ENCODE measurements around the gene PARP9. TPM values are rescaled to one million over a fixed set of nuclear protein-coding genes. Genes with fewer than 3 reads are reported as not detected.

Gene PARP9
- total RNA-seq, 3 donors from 2014 or later (not counting 1 experiment from before 2014, with no cell fraction given) = 23.8 to 41.1 (median 38.5) TPM

- WGBS (ENCODE audit: insufficient coverage) = 90% methylated on average over 3 of the region's 4 CpGs
- H3K27ac ChIP-seq (ENCODE audit: low read length) = no peak overlapping the region
- H3K36me3 ChIP-seq (ENCODE audit: control insufficient read depth, insufficient read depth, low read length) = peaks cover 2% of the 10 kb centered on the region
- peak in 2 of 3 donors; percentile 44 to 50 for ATAC-seq
- TF ChIP-seq CTCF (IDR thresholded peaks at IDR 0.05) = no peak
- Mint-ChIP-seq H3K4me1 (peaks cover 46 to 56% of the 10 kb centered on the region in 2 donors), H3K36me3 (no peaks in the 10 kb centered on the region), H3K27me3 (ENCODE audit: low read depth in 2 of 2) (no peaks in the 10 kb centered on the region), H3K9me3 (no peaks in the 10 kb centered on the region), H3K4me3 (no peak overlapping the region), H3K27ac (peak overlapping the region; percentile 57 to 91)
- intact Hi-C loops (cut with micrococcal nuclease) = no loop called here
- no peak overlapping the region for H3K4me3 ChIP-seq (ENCODE audit: low read length)
- H3K9me3 ChIP-seq (ENCODE audit: control insufficient read depth, insufficient read depth, low read length) = no peaks in the 10 kb centered on the region
- H3K27me3 ChIP-seq (ENCODE audit: control insufficient read depth, insufficient read depth, low read length) = no peaks in the 10 kb centered on the region
- DNase-seq = no peak
- no peaks in the 10 kb centered on the region for H3K4me1 ChIP-seq (ENCODE audit: control insufficient read depth, insufficient read depth, low read length)
Observed at GRCh38 chr3:122598556-122598955, 34.5 kb upstream of the PARP9 start.

- Mint-ChIP-seq H3K9me3 (no peaks in the 10 kb centered on the region), H3K4me1 (peaks cover 42 to 52% of the 10 kb centered on the region in 2 donors), H3K36me3 (no peaks in the 10 kb centered on the region), H3K4me3 (no peak overlapping the region), H3K27ac (peak overlapping the region; percentile 57 to 91), H3K27me3 (ENCODE audit: low read depth in 2 of 2) (no peaks in the 10 kb centered on the region)
- Histone ChIP-seq H3K9me3 (ENCODE audit: control insufficient read depth, insufficient read depth, low read length) (no peaks in the 10 kb centered on the region), H3K27ac (ENCODE audit: low read length) (no peak overlapping the region), H3K36me3 (ENCODE audit: control insufficient read depth, insufficient read depth, low read length) (peaks cover 2% of the 10 kb centered on the region), H3K4me3 (ENCODE audit: low read length) (no peak overlapping the region), H3K27me3 (ENCODE audit: control insufficient read depth, insufficient read depth, low read length) (no peaks in the 10 kb centered on the region), H3K4me1 (ENCODE audit: control insufficient read depth, insufficient read depth, low read length) (no peaks in the 10 kb centered on the region)
- peak in 1 of 3 donors; percentile 21 for ATAC-seq
- no peak for TF ChIP-seq CTCF (IDR thresholded peaks at IDR 0.05)
- 98% methylated on average over 3 of the region's 3 CpGs for WGBS (ENCODE audit: insufficient coverage)
- no peak for DNase-seq
- intact Hi-C loops (cut with micrococcal nuclease) = no loop called here
Observed at GRCh38 chr3:122598151-122598550, 34.1 kb upstream of the PARP9 start.

- TF ChIP-seq CTCF (IDR thresholded peaks at IDR 0.05) = no peak
- H3K27me3 Mint-ChIP-seq (ENCODE audit: low read depth in 2 of 2) = no peaks in the 10 kb centered on the region
- H3K36me3 ChIP-seq (ENCODE audit: control insufficient read depth, insufficient read depth, low read length) = peaks cover 2% of the 10 kb centered on the region
- ATAC-seq (no peak), DNase-seq (no peak)
- no peaks in the 10 kb centered on the region for H3K9me3 Mint-ChIP-seq
- H3K4me3 ChIP-seq (ENCODE audit: low read length) = no peak overlapping the region
- no peaks in the 10 kb centered on the region for H3K27me3 ChIP-seq (ENCODE audit: control insufficient read depth, insufficient read depth, low read length)
- H3K27ac ChIP-seq (ENCODE audit: low read length) = no peak overlapping the region
- H3K4me1 Mint-ChIP-seq = peaks cover 15 to 29% of the 10 kb centered on the region in 2 donors
- no peaks in the 10 kb centered on the region for H3K4me1 ChIP-seq (ENCODE audit: control insufficient read depth, insufficient read depth, low read length)
- no peaks in the 10 kb centered on the region for H3K36me3 Mint-ChIP-seq
- intact Hi-C loops (cut with micrococcal nuclease) = no loop called here
- H3K27ac Mint-ChIP-seq = no peak overlapping the region
- no peaks in the 10 kb centered on the region for H3K9me3 ChIP-seq (ENCODE audit: control insufficient read depth, insufficient read depth, low read length)
- no peak overlapping the region for H3K4me3 Mint-ChIP-seq
Observed at GRCh38 chr3:122594025-122594424, 29.9 kb upstream of the PARP9 start.

- intact Hi-C loops (cut with micrococcal nuclease) = no loop called here
- no peak for TF ChIP-seq CTCF (IDR thresholded peaks at IDR 0.05)
- Mint-ChIP-seq H3K36me3 (no peaks in the 10 kb centered on the region), H3K4me3 (no peak overlapping the region), H3K27ac (peak overlapping the region in 1 of 2 donors; percentile 46), H3K9me3 (no peaks in the 10 kb centered on the region), H3K27me3 (ENCODE audit: low read depth in 2 of 2) (no peaks in the 10 kb centered on the region), H3K4me1 (peaks cover 25 to 45% of the 10 kb centered on the region in 2 donors)
- H3K4me1 ChIP-seq (ENCODE audit: control insufficient read depth, insufficient read depth, low read length) = no peaks in the 10 kb centered on the region
- ATAC-seq = no peak
- no CpG with 5 or more reads among the region's 2 CpGs for WGBS (ENCODE audit: insufficient coverage)
- H3K27me3 ChIP-seq (ENCODE audit: control insufficient read depth, insufficient read depth, low read length) = no peaks in the 10 kb centered on the region
- DNase-seq = no peak
- no peak overlapping the region for H3K4me3 ChIP-seq (ENCODE audit: low read length)
- H3K27ac ChIP-seq (ENCODE audit: low read length) = no peak overlapping the region
- H3K9me3 ChIP-seq (ENCODE audit: control insufficient read depth, insufficient read depth, low read length) = no peaks in the 10 kb centered on the region
- peaks cover 2% of the 10 kb centered on the region for H3K36me3 ChIP-seq (ENCODE audit: control insufficient read depth, insufficient read depth, low read length)
Observed at GRCh38 chr3:122590610-122591009, 26.5 kb upstream of the PARP9 start.
